Pancreas (tissue), 10 donors: ENCODE measurements around the gene CES1. TPM values are rescaled to one million over a fixed set of nuclear protein-coding genes. Genes with fewer than 3 reads are reported as not detected.
"Not testable (repeated sequence)": the region's sequence is repeated elsewhere in the genome, so short reads cannot be mapped to it uniquely, and the experiment has no call there.

Source experiments
- ATAC-seq, 4 donors: fragments of 200-7000 bp; cut with Tn5 transposase; one replicate each; pipeline versions ENCODE4 v1.8.0 to v1.9.1; 2020; ENCODE audit warnings: mild to moderate bottlenecking in 4 of 4, moderate library complexity in 4 of 4
- DNase-seq, 6 donors: peaks; one replicate each; pipeline ENCODE4 v3.0.0-alpha.2; 2020
- FAIRE-seq: peaks from 2 replicates; lab custom pipeline; 2012; peaks lifted over from hg19 to GRCh38; lab: Jason Lieb, UNC
- H3K27ac ChIP-seq, 4 donors: fragments of 200-600 bp; sonication (generic); 1 replicate in 3 of 4; 2 replicates in 1 of 4; pipeline versions ENCODE4 v1.5.0 to v1.8.0; 2020
- H3K27me3 ChIP-seq, 4 donors: fragments of 200-600 bp; one replicate each; pipeline ENCODE4 v1.8.0; 2021
- H3K36me3 ChIP-seq, 3 donors: fragments of 200-600 bp; sonication (generic) in 1 of 3; one replicate each; pipeline versions ENCODE4 v1.5.0 to v1.8.0; 2020 to 2021
- H3K4me1 ChIP-seq, 3 donors: fragments of 200-600 bp; one replicate each; pipeline ENCODE4 v1.8.0; 2021
- H3K4me3 ChIP-seq, 4 donors: fragments of 200-600 bp; sonication (generic) in 2 of 4; one replicate each; pipeline versions ENCODE4 v1.5.0 to v1.8.0; 2020 to 2021
- H3K9me3 ChIP-seq, 4 donors: fragments of 200-600 bp; one replicate each; pipeline ENCODE4 v1.8.0; 2021
- CTCF ChIP-seq, 4 donors: fragments of 200-600 bp; sonication (generic) in 3 of 4; IDR thresholded peaks; one replicate each; pipeline versions ENCODE4 v1.5.0 to v1.8.0; 2021; ENCODE audit warnings: antibody characterized with exemption in 4 of 4
- WGBS, 2 donors: extraction: QIAGEN DNeasy Blood & Tissue Kit; methylation state at CpG; one replicate each; pipeline ENCODE4 v1.1.7; 2013; 5-methylcytosine and 5-hydroxymethylcytosine counted together
- intact Hi-C, 3 donors: fragments of 100-400 bp; cut with DNase I; formaldehyde crosslinking; loops; one replicate each; pipeline versions ENCODE4 v1.11.1 to v1.14.2; 2022
- polyA plus RNA-seq, 2 donors: library from polyadenylated mRNA; stranded (reverse); fragments of 200-250 nt; gene quantifications; one replicate each; pipeline ENCODE4 v1.2.3, GENCODE V29; 2013
- total RNA-seq, 6 donors: library from RNA; stranded (reverse); fragmentation: NEBNext Ultra II Directional in 4 of 6; extraction: Animal tissue kit (Norgen Biotek cat#: 25700) in 4 of 6; gene quantifications; one replicate each; pipeline versions ENCODE4 v1.2.1 to v1.2.4, GENCODE V29; 2021 to 2023
- donor health status: healthy with polysubstance abuse.
- donor health status: DM: no; HTN: no; CAD: no; lungs with moderate emphysema.
- donor health status: DM: no; HTN: no; CAD: no.
- donor health status: control.
- donor health status: control.
- donor health status: Bipolar disorder and iron deficiency.
- donor health status: DM: yes; HTN: yes; CAD: no.
- donor health status: DM: no; HTN: no; CAD: no.
- donor health status: DM: no; HTN: no; CAD: no.
- donor health status: DM: yes; HTN: yes; CAD: no.

The CES1 gene
- total and polyA plus RNA-seq, 8 donors = 9.0 to 34.8 (median 12.7) TPM

GRCh38 chr16:55872130-55872529 is 39.2 kb upstream of the CES1 start:
- Histone ChIP-seq H3K4me1 (no peaks in the 10 kb centered on the region), H3K27ac (no peak overlapping the region), H3K27me3 (no peaks in the 10 kb centered on the region), H3K9me3 (no peaks in the 10 kb centered on the region), H3K4me3 (no peak overlapping the region), H3K36me3 (no peaks in the 10 kb centered on the region)
- TF ChIP-seq CTCF (IDR thresholded peaks at IDR 0.05) = no peak
- intact Hi-C loops = no loop called here
- DNase-seq (no peak), FAIRE-seq (no peak), ATAC-seq (no peak)
- 91 to 93% methylated on average over 6 to 7 of the region's 7 CpGs for WGBS, 2 donors

- H3K36me3 ChIP-seq = no peaks in the 10 kb centered on the region
- FAIRE-seq (no peak), ATAC-seq (no peak), DNase-seq (no peak)
- no peak for TF ChIP-seq CTCF (IDR thresholded peaks at IDR 0.05)
- no peak overlapping the region for H3K4me3 ChIP-seq
- H3K27ac ChIP-seq = no peak overlapping the region
- no peaks in the 10 kb centered on the region for H3K4me1 ChIP-seq
- H3K27me3 ChIP-seq = no peaks in the 10 kb centered on the region
- H3K9me3 ChIP-seq = no peaks in the 10 kb centered on the region
- 58 to 64% methylated on average over 10 of the region's 10 CpGs for WGBS, 2 donors
- intact Hi-C loops = no loop called here
Observed at GRCh38 chr16:55871411-55872038, 38.6 kb upstream of the CES1 start.

- 72 to 82% methylated on average over 7 of the region's 7 CpGs for WGBS, 2 donors
- intact Hi-C loops = no loop called here
- TF ChIP-seq CTCF (IDR thresholded peaks at IDR 0.05) = no peak
- no peaks in the 10 kb centered on the region for H3K4me1 ChIP-seq
- H3K9me3 ChIP-seq = no peaks in the 10 kb centered on the region
- H3K27ac ChIP-seq = no peak overlapping the region
- H3K4me3 ChIP-seq = no peak overlapping the region
- no peaks in the 10 kb centered on the region for H3K36me3 ChIP-seq
- no peak for FAIRE-seq
- ATAC-seq = no peak
- no peak for DNase-seq
- H3K27me3 ChIP-seq = no peaks in the 10 kb centered on the region
Observed at GRCh38 chr16:55868980-55869379, 36.1 kb upstream of the CES1 start.

GRCh38 chr16:55868137-55868536 is 35.2 kb upstream of the CES1 start:
- no peak for ATAC-seq
- FAIRE-seq = no peak
- no peaks in the 10 kb centered on the region for H3K36me3 ChIP-seq
- H3K9me3 ChIP-seq = no peaks in the 10 kb centered on the region
- intact Hi-C loops = no loop called here
- 79 to 86% methylated on average over 2 of the region's 2 CpGs for WGBS, 2 donors
- H3K27ac ChIP-seq = no peak overlapping the region
- H3K27me3 ChIP-seq = no peaks in the 10 kb centered on the region
- DNase-seq = no peak
- TF ChIP-seq CTCF (IDR thresholded peaks at IDR 0.05) = no peak
- H3K4me3 ChIP-seq = no peak overlapping the region
- H3K4me1 ChIP-seq = no peaks in the 10 kb centered on the region

GRCh38 chr16:55861288-55861687 is 28.4 kb upstream of the CES1 start:
- WGBS, 2 donors = 70 to 76% methylated on average over 4 of the region's 4 CpGs
- intact Hi-C loops = no loop called here
- H3K9me3 ChIP-seq = no peaks in the 10 kb centered on the region
- TF ChIP-seq CTCF (IDR thresholded peaks at IDR 0.05) = no peak
- no peak overlapping the region for H3K4me3 ChIP-seq
- DNase-seq (no peak), ATAC-seq (no peak), FAIRE-seq (no peak)
- no peaks in the 10 kb centered on the region for H3K27me3 ChIP-seq
- no peaks in the 10 kb centered on the region for H3K4me1 ChIP-seq
- H3K36me3 ChIP-seq = no peaks in the 10 kb centered on the region
- no peak overlapping the region for H3K27ac ChIP-seq

GRCh38 chr16:55857650-55858049 is 24.8 kb upstream of the CES1 start:
- WGBS, 2 donors = 48 to 56% methylated on average over 1 of the region's 1 CpG
- H3K36me3 ChIP-seq, H3K4me3 ChIP-seq, H3K4me1 ChIP-seq, ATAC-seq, FAIRE-seq, H3K9me3 ChIP-seq, H3K27ac ChIP-seq, intact Hi-C loops, H3K27me3 ChIP-seq, DNase-seq: not testable (repeated sequence)
